ENCODE results near the gene MRPL43. TPM values are rescaled to one million over a fixed set of nuclear protein-coding genes. Genes with fewer than 3 reads are reported as not detected.
"Not testable (repeated sequence)": the region's sequence is repeated elsewhere in the genome, so short reads cannot be mapped to it uniquely, and the experiment has no call there.

MRPL43 gene
- total and polyA plus RNA-seq, 4 donors, result 38.9 to 104 (median 64.6) TPM

DNA sequence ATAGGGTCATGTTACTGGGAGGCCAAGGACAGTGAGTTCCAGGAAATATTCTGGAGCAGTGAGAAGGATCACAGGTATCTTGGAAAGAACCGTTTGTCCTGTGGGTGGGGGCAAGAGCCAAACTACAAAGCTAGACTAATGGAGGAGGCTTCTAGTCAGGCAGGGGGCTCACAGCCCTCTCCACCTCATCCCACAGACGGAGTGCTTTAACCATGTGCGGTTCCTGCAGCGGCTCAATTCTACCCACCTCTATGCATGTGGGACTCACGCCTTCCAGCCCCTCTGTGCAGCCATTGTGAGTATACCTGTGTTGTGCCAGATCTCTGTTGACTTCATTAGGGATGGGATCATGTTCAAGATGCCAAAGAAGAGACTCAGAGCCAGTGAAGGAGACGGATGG lies 9.9 kb downstream of the MRPL43 start:
- no peaks in the 10 kb centered on the region for H3K4me1 ChIP-seq (ENCODE audit: control insufficient read depth in 1 of 2, insufficient read depth in 2 of 2, low read length in 2 of 2)
- no peak overlapping the region for H3K27ac ChIP-seq (ENCODE audit: low read depth in 1 of 2, low read length in 2 of 2)
- H3K9me3 ChIP-seq (ENCODE audit: control insufficient read depth, low read length), result no peaks in the 10 kb centered on the region
- ATAC-seq (ENCODE audit: low FRiP score) (no peak), DNase-seq (peak in 1 of 2 donors; percentile 36)
- intact Hi-C loops (cut with DNase I), result no loop called here
- no peaks in the 10 kb centered on the region for H3K27me3 ChIP-seq (ENCODE audit: control insufficient read depth in 1 of 2, insufficient read depth in 2 of 2, low read length in 1 of 2)
- H3K36me3 ChIP-seq (ENCODE audit: control insufficient read depth in 1 of 2, insufficient read depth in 2 of 2, low read length in 1 of 2), result peaks cover 3 to 4% of the 10 kb centered on the region in 2 donors
- H3K4me3 ChIP-seq (ENCODE audit: low read length in 2 of 2), result no peak overlapping the region
- 79 to 85% methylated on average over 6 of the region's 6 CpGs for WGBS, 2 donors

DNA sequence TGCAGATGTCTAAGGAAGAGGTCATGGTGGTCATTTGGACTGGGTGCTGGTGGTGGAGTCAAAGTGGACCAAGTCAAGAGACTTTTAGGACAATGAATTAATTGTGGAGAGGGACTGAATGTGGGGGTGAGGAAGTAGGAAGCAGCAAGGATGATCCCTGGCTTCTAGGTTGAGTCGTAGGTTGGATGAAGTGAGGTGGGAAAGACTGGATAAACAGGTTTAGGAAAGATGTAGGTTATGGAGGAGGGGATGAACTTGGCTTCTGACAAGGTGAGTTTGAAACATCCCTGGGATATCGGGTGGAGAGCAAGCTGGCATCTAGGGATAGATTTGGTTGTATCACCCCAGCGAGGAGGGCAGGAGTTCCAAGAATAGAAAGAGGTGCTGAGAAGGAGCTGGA lies 10.4 kb downstream of the MRPL43 start:
- peaks cover 3 to 4% of the 10 kb centered on the region in 2 donors for H3K36me3 ChIP-seq (ENCODE audit: control insufficient read depth in 1 of 2, insufficient read depth in 2 of 2, low read length in 1 of 2)
- WGBS, 2 donors, result 82 to 88% methylated on average over 3 of the region's 3 CpGs
- intact Hi-C loops (cut with DNase I), result no loop called here
- no peaks in the 10 kb centered on the region for H3K4me1 ChIP-seq (ENCODE audit: control insufficient read depth in 1 of 2, insufficient read depth in 2 of 2, low read length in 2 of 2)
- ATAC-seq (ENCODE audit: low FRiP score), result no peak
- DNase-seq, result peak in 1 of 2 donors; percentile 7
- no peaks in the 10 kb centered on the region for H3K27me3 ChIP-seq (ENCODE audit: control insufficient read depth in 1 of 2, insufficient read depth in 2 of 2, low read length in 1 of 2)
- H3K9me3 ChIP-seq (ENCODE audit: control insufficient read depth, low read length), result no peaks in the 10 kb centered on the region
- H3K27ac ChIP-seq (ENCODE audit: low read depth in 1 of 2, low read length in 2 of 2), result no peak overlapping the region
- no peak overlapping the region for H3K4me3 ChIP-seq (ENCODE audit: low read length in 2 of 2)

- H3K4me1 ChIP-seq (ENCODE audit: control insufficient read depth in 1 of 2, insufficient read depth in 2 of 2, low read length in 2 of 2); H3K27ac ChIP-seq (ENCODE audit: low read depth in 1 of 2, low read length in 2 of 2); intact Hi-C loops (cut with DNase I); H3K27me3 ChIP-seq (ENCODE audit: control insufficient read depth in 1 of 2, insufficient read depth in 2 of 2, low read length in 1 of 2); H3K4me3 ChIP-seq (ENCODE audit: low read length in 2 of 2); ATAC-seq (ENCODE audit: low FRiP score); H3K9me3 ChIP-seq (ENCODE audit: control insufficient read depth, low read length); H3K36me3 ChIP-seq (ENCODE audit: control insufficient read depth in 1 of 2, insufficient read depth in 2 of 2, low read length in 1 of 2): not testable (repeated sequence)
- WGBS, 2 donors, result 81 to 82% methylated on average over 8 of the region's 8 CpGs
- DNase-seq, result peak in 1 of 2 donors; percentile 4
Measured at GRCh38 chr10:100975397-100975796, 11.9 kb downstream of the MRPL43 start.

GRCh38 chr10:100972904-100973535 lies 14.3 kb downstream of the MRPL43 start:
- 89 to 91% methylated on average over 6 of the region's 6 CpGs for WGBS, 2 donors
- DNase-seq (peak in 1 of 2 donors; percentile 54), ATAC-seq (ENCODE audit: low FRiP score) (no peak)
- Histone ChIP-seq H3K27ac (ENCODE audit: low read depth in 1 of 2, low read length in 2 of 2) (no peak overlapping the region), H3K4me1 (ENCODE audit: control insufficient read depth in 1 of 2, insufficient read depth in 2 of 2, low read length in 2 of 2) (no peaks in the 10 kb centered on the region), H3K4me3 (ENCODE audit: low read length in 2 of 2) (no peak overlapping the region), H3K36me3 (ENCODE audit: control insufficient read depth in 1 of 2, insufficient read depth in 2 of 2, low read length in 1 of 2) (no peaks in the 10 kb centered on the region), H3K9me3 (ENCODE audit: control insufficient read depth, low read length) (no peaks in the 10 kb centered on the region), H3K27me3 (ENCODE audit: control insufficient read depth in 1 of 2, insufficient read depth in 2 of 2, low read length in 1 of 2) (no peaks in the 10 kb centered on the region)
- intact Hi-C loops (cut with DNase I), result no loop called here

DNA sequence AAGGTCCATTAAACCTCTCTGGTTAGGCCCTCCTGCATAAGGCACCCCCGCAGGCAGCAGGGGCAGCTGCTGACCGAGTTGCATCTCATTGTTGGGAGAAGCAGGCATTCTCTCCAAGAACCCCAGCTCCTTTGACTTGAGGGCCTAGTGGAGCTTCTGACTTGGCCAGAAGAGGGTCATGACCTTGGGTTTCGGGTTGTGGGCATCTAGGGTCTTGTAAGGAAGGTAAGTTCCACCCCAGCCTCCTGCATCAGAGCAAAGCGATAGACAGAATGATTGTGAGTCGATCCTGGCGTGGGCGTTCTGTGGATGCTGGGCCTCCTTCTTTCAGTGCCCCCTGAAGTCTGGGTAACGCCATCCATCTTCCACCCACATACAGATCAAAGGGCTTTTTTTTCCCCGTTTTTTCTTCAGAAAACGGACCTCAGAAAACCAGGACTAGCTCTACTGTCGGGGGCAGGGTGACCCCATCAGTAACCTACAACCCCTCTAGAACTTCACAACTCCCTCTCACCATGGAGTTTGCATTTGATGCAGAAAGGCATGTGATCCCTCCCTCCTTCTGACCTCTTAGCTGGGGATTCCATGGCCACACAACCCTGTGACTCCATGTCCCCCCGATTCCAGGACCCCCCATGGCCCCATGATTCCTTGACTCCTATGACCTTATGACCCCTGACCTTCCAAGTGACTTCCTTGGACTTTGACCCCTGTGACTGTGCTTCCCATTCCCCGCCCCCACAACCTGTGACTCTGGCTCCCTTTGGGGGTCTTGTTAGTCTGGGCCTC lies 15.0 kb downstream of the MRPL43 start:
- H3K9me3 ChIP-seq (ENCODE audit: control insufficient read depth, low read length), result no peaks in the 10 kb centered on the region
- WGBS, 2 donors, result 73 to 76% methylated on average over 13 of the region's 13 CpGs
- no peaks in the 10 kb centered on the region for H3K4me1 ChIP-seq (ENCODE audit: control insufficient read depth in 1 of 2, insufficient read depth in 2 of 2, low read length in 2 of 2)
- no peak overlapping the region for H3K27ac ChIP-seq (ENCODE audit: low read depth in 1 of 2, low read length in 2 of 2)
- no peaks in the 10 kb centered on the region for H3K27me3 ChIP-seq (ENCODE audit: control insufficient read depth in 1 of 2, insufficient read depth in 2 of 2, low read length in 1 of 2)
- intact Hi-C loops (cut with DNase I), result no loop called here
- peak in 1 of 2 donors; percentile 36 for DNase-seq
- ATAC-seq (ENCODE audit: low FRiP score), result no peak
- no peaks in the 10 kb centered on the region for H3K36me3 ChIP-seq (ENCODE audit: control insufficient read depth in 1 of 2, insufficient read depth in 2 of 2, low read length in 1 of 2)
- H3K4me3 ChIP-seq (ENCODE audit: low read length in 2 of 2), result no peak overlapping the region

DNA sequence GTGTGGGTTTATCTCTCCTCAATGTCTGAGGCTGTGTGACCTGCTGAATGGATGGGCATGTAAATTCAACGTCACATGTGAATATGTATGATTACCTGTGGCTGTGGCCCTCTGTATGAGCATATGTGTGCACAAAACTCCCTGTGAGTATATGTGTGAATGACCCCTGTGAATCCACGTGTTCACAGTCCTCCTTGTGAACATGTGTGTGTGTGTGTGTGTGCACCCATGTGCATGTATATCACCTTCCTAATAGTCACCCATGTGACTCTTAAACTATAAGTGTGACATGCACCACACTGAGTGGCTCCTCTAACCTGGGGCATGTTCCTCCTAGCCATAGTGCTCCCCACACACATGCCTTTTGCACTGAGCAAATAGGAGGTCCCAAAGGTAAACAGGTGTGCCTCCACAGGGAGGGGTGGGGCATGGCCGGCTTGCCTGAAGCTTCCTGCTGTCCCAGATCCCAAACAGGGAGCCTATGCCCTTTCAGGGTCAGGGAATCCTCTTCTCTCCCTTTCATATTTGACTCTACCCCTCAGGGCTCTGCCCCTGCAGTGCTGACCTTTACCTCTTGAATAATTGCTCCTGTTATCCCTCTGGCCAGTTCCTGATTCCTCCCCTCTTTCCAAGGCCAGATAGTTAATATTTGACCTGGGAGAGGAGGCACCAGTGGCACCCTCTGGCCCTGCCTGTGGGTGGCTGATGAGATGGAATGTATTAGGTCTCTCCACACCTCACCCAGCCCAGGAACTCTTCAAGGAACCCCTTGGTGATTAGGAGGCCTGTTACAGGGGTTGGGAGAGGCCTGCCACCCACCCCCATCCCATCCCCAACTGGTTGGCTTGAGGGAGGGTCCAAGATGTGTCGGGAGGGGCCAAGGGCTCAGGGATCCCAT lies 16.1 kb downstream of the MRPL43 start:
- WGBS, 2 donors, result 69 to 78% methylated on average over 4 of the region's 4 CpGs
- intact Hi-C loops (cut with DNase I), result no loop called here

DNA sequence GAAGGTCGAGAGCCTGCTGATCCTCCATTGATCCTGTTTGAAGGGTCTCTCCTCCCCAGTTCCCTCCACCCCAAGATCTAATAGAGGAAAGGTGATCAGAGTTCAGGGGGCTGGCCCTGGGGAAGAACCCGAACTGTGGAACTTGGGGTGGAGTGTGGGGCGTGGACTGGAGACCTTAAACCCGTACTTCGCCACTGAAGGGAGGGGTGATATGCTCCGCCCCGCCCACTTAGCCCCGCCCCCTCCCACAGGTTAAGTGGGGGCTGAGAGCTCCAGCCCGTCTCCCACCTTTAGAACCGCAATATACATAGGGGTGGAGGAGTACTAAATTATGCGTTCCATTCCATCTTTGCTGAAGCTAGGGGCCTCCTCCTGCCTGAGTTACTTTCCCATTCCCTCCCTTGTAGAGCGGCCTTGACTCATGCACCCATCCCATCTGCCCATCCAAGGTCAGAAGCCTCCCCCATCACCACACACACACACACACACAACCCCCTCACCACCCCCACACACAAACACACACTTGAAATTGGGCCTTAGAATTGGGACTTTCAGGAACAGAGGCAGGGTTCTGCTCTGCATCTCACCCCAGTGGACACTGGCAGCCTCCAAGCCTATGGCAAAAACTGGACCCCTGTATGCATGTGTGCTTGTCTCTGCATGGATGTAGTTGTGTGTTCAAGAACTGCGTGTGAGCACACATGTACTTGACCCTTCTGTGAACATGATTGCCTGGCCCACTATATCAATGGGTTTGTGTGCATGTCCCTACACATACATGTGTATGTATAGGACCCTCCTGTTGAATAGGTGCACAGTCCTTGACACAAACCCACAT lies 17.0 kb downstream of the MRPL43 start:
- no peaks in the 10 kb centered on the region for H3K27me3 ChIP-seq (ENCODE audit: control insufficient read depth in 1 of 2, insufficient read depth in 2 of 2, low read length in 1 of 2)
- H3K4me3 ChIP-seq (ENCODE audit: low read length in 2 of 2), result no peak overlapping the region
- 41 to 43% methylated on average over 13 of the region's 13 CpGs for WGBS, 2 donors
- no peaks in the 10 kb centered on the region for H3K9me3 ChIP-seq (ENCODE audit: control insufficient read depth, low read length)
- H3K27ac ChIP-seq (ENCODE audit: low read depth in 1 of 2, low read length in 2 of 2), result no peak overlapping the region
- ATAC-seq (ENCODE audit: low FRiP score), result peak; percentile 9
- H3K36me3 ChIP-seq (ENCODE audit: control insufficient read depth in 1 of 2, insufficient read depth in 2 of 2, low read length in 1 of 2), result no peaks in the 10 kb centered on the region
- peak in 1 of 2 donors; percentile 70 for DNase-seq
- intact Hi-C loops (cut with DNase I), result no loop called here
- no peaks in the 10 kb centered on the region for H3K4me1 ChIP-seq (ENCODE audit: control insufficient read depth in 1 of 2, insufficient read depth in 2 of 2, low read length in 2 of 2)

More for the DNA sequence above, 16.1 kb downstream of the MRPL43 start:
- DNase-seq (peak in 1 of 2 donors; percentile 16), ATAC-seq (ENCODE audit: low FRiP score) (no peak)
- Histone ChIP-seq H3K27ac (ENCODE audit: low read depth in 1 of 2, low read length in 2 of 2) (no peak overlapping the region), H3K4me1 (ENCODE audit: control insufficient read depth in 1 of 2, insufficient read depth in 2 of 2, low read length in 2 of 2) (no peaks in the 10 kb centered on the region), H3K27me3 (ENCODE audit: control insufficient read depth in 1 of 2, insufficient read depth in 2 of 2, low read length in 1 of 2) (no peaks in the 10 kb centered on the region), H3K36me3 (ENCODE audit: control insufficient read depth in 1 of 2, insufficient read depth in 2 of 2, low read length in 1 of 2) (no peaks in the 10 kb centered on the region), H3K4me3 (ENCODE audit: low read length in 2 of 2) (no peak overlapping the region), H3K9me3 (ENCODE audit: control insufficient read depth, low read length) (no peaks in the 10 kb centered on the region)

Measured in aorta (tissue), 5 donors.